GM18951 (cell line): ENCODE data around the gene TULP3.

Experiments
- POLR2A ChIP-seq: IDR thresholded peaks from 4 replicates; pipeline ENCODE4 v1.6.1; 2011; ENCODE audit warnings: mild to moderate bottlenecking; ENCODE audit not compliant: insufficient read length, insufficient read depth; ENCODE audit errors: extremely low read depth
- in situ Hi-C: fragments of 300-500 bp; cut with MboI; formaldehyde crosslinking; loops from one replicate; pipeline ENCODE4 v1.12.0; 2022; ENCODE audit warnings: low sequenced_read_pairs, mixed read lengths, inconsistent platforms; ENCODE audit not compliant: unreplicated experiment

Gene TULP3

GRCh38 chr12:2976581-2976996 is 85.9 kb downstream of the TULP3 start:
- in situ Hi-C loops = no loop called here
- TF ChIP-seq POLR2A = no peak

- no peak for TF ChIP-seq POLR2A
- in situ Hi-C loops = no loop called here
Measured at GRCh38 chr12:2977776-2978175, 87.1 kb downstream of the TULP3 start.

- in situ Hi-C loops = no loop called here
- TF ChIP-seq POLR2A = no peak
Measured at GRCh38 chr12:2979806-2980205, 89.1 kb downstream of the TULP3 start.

- TF ChIP-seq POLR2A = no peak
- in situ Hi-C loops = no loop called here
Measured at GRCh38 chr12:2980630-2981029, 89.9 kb downstream of the TULP3 start.

- TF ChIP-seq POLR2A = no peak
- in situ Hi-C loops = no loop called here
Measured at GRCh38 chr12:2982361-2982760, 91.7 kb downstream of the TULP3 start.

GRCh38 chr12:2984249-2984648 is 93.6 kb downstream of the TULP3 start:
- in situ Hi-C loops = no loop called here
- no peak for TF ChIP-seq POLR2A

GRCh38 chr12:2984698-2985097 is 94.0 kb downstream of the TULP3 start:
- in situ Hi-C loops = no loop called here
- TF ChIP-seq POLR2A = no peak

- no peak for TF ChIP-seq POLR2A
- in situ Hi-C loops = no loop called here
Measured at GRCh38 chr12:2986876-2987275, 96.2 kb downstream of the TULP3 start.

GRCh38 chr12:2988494-2988893 is 97.8 kb downstream of the TULP3 start:
- in situ Hi-C loops = no loop called here

More at GRCh38 chr12:2988494-2988893, 97.8 kb downstream of the TULP3 start:
- TF ChIP-seq POLR2A = no peak
